Adrenal gland (tissue), 5 donors: ENCODE data around the gene GPRIN3.

Experiments
- CTCF ChIP-seq, 6 experiments: fragments of 450-650 bp in 4 of 6; fragments of 200-600 bp in 2 of 6; sonication (generic) in 1 of 6; IDR thresholded peaks; 1 replicate in 5 of 6; 2 replicates in 1 of 6; pipeline versions ENCODE4 v1.5.1 to v1.8.0; 2016 to 2021; ENCODE audit warnings: antibody characterized with exemption in 6 of 6, mild to moderate bottlenecking in 2 of 6, moderate library complexity in 1 of 6
- POLR2A ChIP-seq, 2 donors: fragments of 450-650 bp; IDR thresholded peaks; one replicate each; pipeline ENCODE4 v1.6.1; 2017; ENCODE audit warnings: antibody characterized with exemption in 2 of 2, mild to moderate bottlenecking in 2 of 2, moderate library complexity in 1 of 2
- donor health status: DM: no; HTN: no; CAD: no.

DNA sequence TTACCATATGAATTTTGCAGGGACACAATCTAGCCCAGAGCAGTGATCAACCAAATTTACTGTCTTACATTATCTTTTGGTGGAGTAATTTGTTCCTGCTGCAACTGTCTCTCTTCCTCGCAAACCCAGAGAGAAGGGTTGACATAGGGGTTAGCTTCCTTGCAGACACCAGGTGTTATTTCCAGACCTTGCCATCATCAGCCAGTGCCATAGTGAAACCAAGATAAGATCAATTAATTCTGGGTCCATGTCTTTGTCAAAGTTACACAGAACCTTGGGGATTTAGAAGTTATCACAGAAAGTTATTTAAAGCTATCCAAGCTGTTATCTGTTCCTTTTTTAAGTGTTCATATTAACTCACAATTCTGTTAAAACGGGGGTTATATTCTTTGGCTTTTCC is 23.6 kb upstream of the GPRIN3 start:
- TF ChIP-seq CTCF (IDR thresholded peaks at IDR 0.05), result no peak
- no peak for TF ChIP-seq POLR2A (IDR thresholded peaks at IDR 0.05)
